Peyer's patch (tissue), 4 donors: ENCODE data around the gene SLC23A3. TPM values are rescaled to one million over a fixed set of nuclear protein-coding genes. Genes with fewer than 3 reads are reported as not detected.

Experiments
- DNase-seq, 3 donors: peaks; one replicate each; pipeline ENCODE4 v3.0.0-alpha.2; 2017 to 2019
- H3K27ac ChIP-seq, 4 donors: fragments of 200-600 bp; sonication (generic); one replicate each; pipeline ENCODE4 v1.5.1; 2016 to 2019
- H3K27me3 ChIP-seq, 2 donors: fragments of 200-600 bp; sonication (generic); one replicate each; pipeline ENCODE4 v1.5.1; 2019
- H3K36me3 ChIP-seq, 3 donors: fragments of 200-600 bp; sonication (generic); one replicate each; pipeline ENCODE4 v1.5.1; 2016 to 2019
- H3K4me1 ChIP-seq, 4 donors: fragments of 200-600 bp; sonication (generic); one replicate each; pipeline ENCODE4 v1.5.1; 2016 to 2019
- H3K4me3 ChIP-seq, 4 donors: fragments of 200-600 bp; sonication (generic); 1 replicate in 3 of 4; 2 replicates in 1 of 4; pipeline ENCODE4 v1.5.1; 2016 to 2019; ENCODE audit warnings: mild to moderate bottlenecking in 1 of 4
- H3K9me3 ChIP-seq, 4 donors: fragments of 200-600 bp; sonication (generic); one replicate each; pipeline ENCODE4 v1.5.1; 2016 to 2019; ENCODE audit warnings: mild to moderate bottlenecking in 1 of 4
- POLR2A ChIP-seq, 2 donors: fragments of 450-650 bp; IDR thresholded peaks; one replicate each; pipeline ENCODE4 v1.5.1; 2017; ENCODE audit warnings: antibody characterized with exemption in 2 of 2, mild to moderate bottlenecking in 2 of 2, moderate library complexity in 2 of 2
- total RNA-seq, 4 donors: library from RNA; depleted of rRNA; stranded (reverse); fragments of >200 nt; gene quantifications; one replicate each; pipeline ENCODE4 v1.1.0, GENCODE V29; 2016
- TF ChIP-seq, protein P1 (sequence below), 6 experiments: fragments of 450-650 bp in 4 of 6; fragments of 200-600 bp in 2 of 6; sonication (generic) in 1 of 6; IDR thresholded peaks; one replicate each; pipeline ENCODE4 v1.5.1; 2017 to 2019; ENCODE audit warnings: antibody characterized with exemption in 6 of 6, mild to moderate bottlenecking in 3 of 6, moderate library complexity in 1 of 6

The SLC23A3 gene
- total RNA-seq, 4 donors from 2014 or later: 5.0 to 111 (median 62.8) TPM

DNA sequence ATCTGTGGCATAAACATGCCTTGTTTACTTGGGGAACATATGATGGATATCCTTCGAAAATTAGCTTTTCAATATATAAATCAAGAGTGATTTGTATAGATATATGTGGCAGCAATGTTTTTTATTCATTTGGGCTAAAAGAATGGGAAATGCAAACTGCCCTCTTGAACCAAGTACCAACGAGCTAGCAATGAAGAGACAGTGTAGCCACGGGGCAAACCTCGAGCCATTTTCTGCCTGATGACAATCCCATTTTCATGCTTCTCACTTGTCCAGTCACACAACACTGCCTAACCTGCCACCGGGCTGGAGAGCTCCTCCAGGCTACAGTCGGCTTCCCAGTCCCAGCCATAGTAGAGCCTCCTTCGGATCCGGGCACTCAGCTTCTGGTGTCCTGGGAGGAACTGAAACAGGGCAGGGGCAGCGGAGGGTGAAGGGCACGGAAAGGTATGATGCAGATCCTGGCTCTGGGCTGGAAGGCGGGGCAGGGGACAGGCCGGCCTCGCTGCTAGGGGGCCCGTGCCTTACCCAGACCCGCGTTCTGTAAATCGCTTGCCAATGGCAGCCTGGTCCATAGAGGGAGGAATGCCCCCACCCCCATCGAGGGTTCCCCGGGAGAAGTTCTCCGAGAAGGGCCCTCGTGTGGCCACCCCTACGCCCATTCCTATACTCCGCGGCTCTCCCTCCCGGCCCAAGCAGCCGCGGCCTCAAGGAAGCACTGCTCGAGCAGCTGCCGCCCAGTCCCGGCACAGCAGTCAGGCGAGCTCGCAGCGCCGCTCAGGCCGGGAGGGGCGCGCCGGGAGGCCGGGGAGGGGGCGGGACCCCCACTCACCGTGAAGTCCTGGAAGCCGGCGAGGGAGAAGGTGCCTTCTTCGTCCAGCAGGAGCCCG, 6.3 kb upstream of the SLC23A3 start:
- H3K4me3 ChIP-seq: peak overlapping the region; percentile 70 to 100 (median 74)
- peak overlapping the region; percentile 93 to 96 (median 95) for H3K27ac ChIP-seq
- H3K27me3 ChIP-seq: no peaks in the 10 kb centered on the region
- peak; percentile 23 to 33 for TF ChIP-seq POLR2A (IDR thresholded peaks at IDR 0.05)
- TF ChIP-seq, protein P1, sequence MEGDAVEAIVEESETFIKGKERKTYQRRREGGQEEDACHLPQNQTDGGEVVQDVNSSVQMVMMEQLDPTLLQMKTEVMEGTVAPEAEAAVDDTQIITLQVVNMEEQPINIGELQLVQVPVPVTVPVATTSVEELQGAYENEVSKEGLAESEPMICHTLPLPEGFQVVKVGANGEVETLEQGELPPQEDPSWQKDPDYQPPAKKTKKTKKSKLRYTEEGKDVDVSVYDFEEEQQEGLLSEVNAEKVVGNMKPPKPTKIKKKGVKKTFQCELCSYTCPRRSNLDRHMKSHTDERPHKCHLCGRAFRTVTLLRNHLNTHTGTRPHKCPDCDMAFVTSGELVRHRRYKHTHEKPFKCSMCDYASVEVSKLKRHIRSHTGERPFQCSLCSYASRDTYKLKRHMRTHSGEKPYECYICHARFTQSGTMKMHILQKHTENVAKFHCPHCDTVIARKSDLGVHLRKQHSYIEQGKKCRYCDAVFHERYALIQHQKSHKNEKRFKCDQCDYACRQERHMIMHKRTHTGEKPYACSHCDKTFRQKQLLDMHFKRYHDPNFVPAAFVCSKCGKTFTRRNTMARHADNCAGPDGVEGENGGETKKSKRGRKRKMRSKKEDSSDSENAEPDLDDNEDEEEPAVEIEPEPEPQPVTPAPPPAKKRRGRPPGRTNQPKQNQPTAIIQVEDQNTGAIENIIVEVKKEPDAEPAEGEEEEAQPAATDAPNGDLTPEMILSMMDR (IDR thresholded peaks at IDR 0.05): no peak
- no peaks in the 10 kb centered on the region for H3K9me3 ChIP-seq
- DNase-seq: peak; percentile 73 to 88 (median 82)
- peaks cover 0 to 54% (median 0%) of the 10 kb centered on the region in 3 donors for H3K36me3 ChIP-seq
- H3K4me1 ChIP-seq: peaks cover 3 to 39% (median 6%) of the 10 kb centered on the region in 4 donors

DNA sequence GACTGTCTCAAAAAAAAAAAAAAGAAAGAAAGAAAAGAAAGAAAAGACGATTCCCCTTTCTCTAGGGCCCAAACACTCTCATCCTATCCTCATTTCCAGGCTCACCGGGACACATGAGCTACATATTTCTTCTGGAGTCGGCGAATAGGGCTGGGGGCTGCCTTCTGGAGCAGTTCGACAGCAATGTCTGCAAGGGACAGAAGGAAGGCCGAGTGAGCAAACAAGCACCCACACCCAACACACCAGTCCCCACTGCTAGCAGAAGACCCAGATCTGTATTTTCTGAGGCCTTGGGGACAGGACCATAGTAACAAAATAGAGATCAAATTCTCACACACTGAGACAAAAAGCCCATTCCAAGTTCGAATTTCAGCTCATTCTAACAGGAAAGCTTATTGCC, 5.7 kb upstream of the SLC23A3 start:
- no peak for TF ChIP-seq POLR2A (IDR thresholded peaks at IDR 0.05)
- TF ChIP-seq, protein P1 (IDR thresholded peaks at IDR 0.05): no peak
- H3K36me3 ChIP-seq: peaks cover 0 to 47% (median 0%) of the 10 kb centered on the region in 3 donors
- no peaks in the 10 kb centered on the region for H3K27me3 ChIP-seq
- H3K27ac ChIP-seq: peak overlapping the region; percentile 93 to 96 (median 95)
- peaks cover 3 to 43% (median 6%) of the 10 kb centered on the region in 4 donors for H3K4me1 ChIP-seq
- peak in 1 of 3 donors; percentile 40 for DNase-seq
- H3K9me3 ChIP-seq: no peaks in the 10 kb centered on the region
- peak overlapping the region in 2 of 4 donors; percentile 70 to 100 for H3K4me3 ChIP-seq

DNA sequence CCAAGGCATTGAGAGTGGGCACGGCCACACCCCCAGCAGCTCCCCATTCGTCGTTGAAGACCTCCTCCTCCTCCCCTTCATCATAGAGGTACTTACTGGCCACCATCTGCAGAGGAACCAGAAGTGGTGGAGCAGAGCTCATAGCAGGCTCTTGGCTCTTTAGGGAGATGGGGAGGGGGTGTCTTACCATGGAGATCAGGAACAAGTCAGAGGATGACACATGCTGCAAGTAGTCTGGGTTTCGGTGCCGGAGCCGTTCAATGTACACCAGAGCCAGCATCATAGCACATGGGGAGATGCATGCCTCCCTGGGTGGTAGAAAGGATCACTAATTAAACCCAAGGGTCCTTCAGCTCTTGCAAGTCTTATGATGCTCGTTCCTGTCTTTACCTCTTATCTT, 5.0 kb upstream of the SLC23A3 start:
- peaks cover 3 to 48% (median 6%) of the 10 kb centered on the region in 4 donors for H3K4me1 ChIP-seq
- H3K27me3 ChIP-seq: no peaks in the 10 kb centered on the region
- peak in 1 of 3 donors; percentile 40 for DNase-seq
- no peak overlapping the region for H3K27ac ChIP-seq
- H3K4me3 ChIP-seq: peak overlapping the region in 1 of 4 donors; percentile 9
- TF ChIP-seq, protein P1 (IDR thresholded peaks at IDR 0.05): no peak
- TF ChIP-seq POLR2A (IDR thresholded peaks at IDR 0.05): no peak
- peaks cover 0 to 40% (median 0%) of the 10 kb centered on the region in 3 donors for H3K36me3 ChIP-seq
- H3K9me3 ChIP-seq: no peaks in the 10 kb centered on the region

DNA sequence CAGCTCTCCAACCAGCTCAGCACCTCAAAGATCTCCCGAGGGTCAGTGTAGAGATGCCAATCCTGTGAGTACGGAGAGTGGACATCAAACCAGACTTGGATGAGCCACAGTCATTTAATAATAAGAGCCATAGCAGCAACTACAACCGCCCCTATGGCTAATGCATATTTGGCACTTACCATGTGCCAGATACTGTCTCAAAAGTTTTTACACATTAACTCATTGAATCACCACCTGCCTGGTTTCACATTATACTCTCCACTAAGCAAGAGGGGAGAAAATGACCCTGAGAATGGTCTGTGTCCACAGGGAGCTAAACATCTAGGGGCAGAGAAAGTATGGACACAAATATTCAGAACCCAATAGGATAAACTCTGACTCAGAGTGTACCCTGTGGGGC, 4.3 kb upstream of the SLC23A3 start:
- H3K27ac ChIP-seq: no peak overlapping the region
- H3K4me3 ChIP-seq: no peak overlapping the region
- H3K27me3 ChIP-seq: no peaks in the 10 kb centered on the region
- no peaks in the 10 kb centered on the region for H3K9me3 ChIP-seq
- peaks cover 0 to 36% (median 0%) of the 10 kb centered on the region in 3 donors for H3K36me3 ChIP-seq
- DNase-seq: no peak
- TF ChIP-seq, protein P1 (IDR thresholded peaks at IDR 0.05): no peak
- TF ChIP-seq POLR2A (IDR thresholded peaks at IDR 0.05): no peak
- H3K4me1 ChIP-seq: peaks cover 3 to 47% (median 4%) of the 10 kb centered on the region in 4 donors

DNA sequence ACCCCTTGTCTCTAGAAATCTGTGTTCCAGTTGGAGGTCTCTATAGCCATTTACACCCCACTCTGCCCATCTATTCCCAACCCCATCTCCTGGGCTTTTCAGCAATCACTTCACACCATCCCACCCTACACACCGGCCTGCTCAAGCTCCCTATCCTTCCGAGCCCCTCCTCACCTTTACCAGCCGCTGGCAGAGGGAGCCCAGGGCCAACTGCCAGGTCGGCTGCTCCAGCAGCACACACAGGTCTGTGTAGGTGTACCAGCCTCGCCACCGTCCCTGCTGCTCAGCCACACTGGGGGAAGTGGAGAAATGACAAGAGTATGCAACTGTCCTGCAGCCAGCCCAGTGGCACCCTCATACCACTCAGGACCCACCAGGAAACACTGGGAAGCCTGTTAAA, 3.3 kb upstream of the SLC23A3 start:
- Histone ChIP-seq H3K27me3 (no peaks in the 10 kb centered on the region), H3K36me3 (peaks cover 0 to 36% (median 0%) of the 10 kb centered on the region in 3 donors), H3K27ac (no peak overlapping the region), H3K4me3 (no peak overlapping the region), H3K4me1 (peaks cover 0 to 42% (median 0%) of the 10 kb centered on the region in 4 donors), H3K9me3 (no peaks in the 10 kb centered on the region)
- peak in 1 of 3 donors; percentile 35 for DNase-seq
- TF ChIP-seq, protein P1 (IDR thresholded peaks at IDR 0.05): no peak
- TF ChIP-seq POLR2A (IDR thresholded peaks at IDR 0.05): no peak
